OCI-LY1 (cell line): ENCODE results near the gene POLR3F.
"Not testable (repeated sequence)": the region's sequence is repeated elsewhere in the genome, so short reads cannot be mapped to it uniquely, and the experiment has no call there.

Experiments
- H2AFZ ChIP-seq: fragments of 200-600 bp; sonication (generic), shearing (Covaris generic); 2 replicates; pipeline ENCODE4 v1.6.0; 2014; ENCODE audit warnings: antibody characterized with exemption, mild to moderate bottlenecking, low read length
- H3F3A ChIP-seq: fragments of 200-600 bp; sonication (generic), shearing (Covaris generic); 2 replicates; pipeline ENCODE4 v1.6.0; 2014; ENCODE audit warnings: mild to moderate bottlenecking, antibody characterized with exemption, low read length, moderate library complexity; ENCODE audit not compliant: insufficient read depth
- H3K27ac ChIP-seq: fragments of 200-600 bp; sonication (generic); 2 replicates; pipeline ENCODE4 v1.5.1; 2014; ENCODE audit warnings: low read length, mixed run types, mild to moderate bottlenecking, low read depth; ENCODE audit not compliant: poor library complexity, severe bottlenecking
- H3K27me3 ChIP-seq: fragments of 200-600 bp; sonication (generic); 2 replicates; pipeline ENCODE4 v1.6.0; 2014; ENCODE audit warnings: antibody characterized with exemption, mild to moderate bottlenecking, low read length, moderate library complexity; ENCODE audit not compliant: insufficient read depth
- H3K36me3 ChIP-seq: fragments of 200-600 bp; sonication (generic); 2 replicates; pipeline ENCODE4 v1.6.1; 2014; ENCODE audit warnings: mild to moderate bottlenecking, antibody characterized with exemption, low read length, moderate library complexity, mixed read lengths; ENCODE audit not compliant: insufficient read depth
- H3K4me1 ChIP-seq: fragments of 200-600 bp; sonication (generic); 2 replicates; pipeline ENCODE4 v1.5.1; 2014; ENCODE audit warnings: mild to moderate bottlenecking, low read length, moderate library complexity; ENCODE audit not compliant: insufficient read depth, severe bottlenecking
- H3K4me2 ChIP-seq: fragments of 200-600 bp; sonication (generic), shearing (Covaris generic); 2 replicates; pipeline ENCODE4 v1.6.1; 2014; ENCODE audit warnings: low read length
- H3K4me3 ChIP-seq: fragments of 200-600 bp; sonication (generic); 2 replicates; pipeline ENCODE4 v1.5.1; 2014; ENCODE audit warnings: low read length, low read depth, mild to moderate bottlenecking, mixed read lengths; ENCODE audit not compliant: poor library complexity, severe bottlenecking
- H3K79me2 ChIP-seq: fragments of 200-600 bp; shearing (Covaris generic); 2 replicates; pipeline ENCODE4 v1.6.1; 2016; ENCODE audit warnings: mixed run types, low read length, mixed read lengths; ENCODE audit not compliant: insufficient read depth
- H3K9ac ChIP-seq: fragments of 200-600 bp; sonication (generic), shearing (Covaris generic); 2 replicates; pipeline ENCODE4 v1.6.1; 2014; ENCODE audit warnings: mild to moderate bottlenecking, low read length, mixed read lengths
- H3K9me2 ChIP-seq: fragments of 200-600 bp; sonication (generic), shearing (Covaris generic); 2 replicates; pipeline ENCODE4 v1.6.1; 2014; ENCODE audit warnings: low read depth, mild to moderate bottlenecking, low read length, mixed read lengths
- H3K9me3 ChIP-seq: fragments of 200-600 bp; shearing (Covaris generic); 2 replicates; pipeline ENCODE4 v1.6.1; 2014; ENCODE audit warnings: low read length, mixed read lengths
- H4K20me1 ChIP-seq: fragments of 200-600 bp; sonication (generic), shearing (Covaris generic); 2 replicates; pipeline ENCODE4 v1.6.0; 2016; ENCODE audit warnings: mild to moderate bottlenecking, low read length; ENCODE audit not compliant: insufficient read depth
- EZH2 ChIP-seq: fragments of 200-600 bp; sonication (generic), shearing (Covaris generic); IDR thresholded peaks from 2 replicates; pipeline ENCODE4 v1.8.0; 2017; ENCODE audit warnings: borderline replicate concordance, mixed run types, mild to moderate bottlenecking, antibody characterized with exemption, low read length, moderate library complexity, mixed read lengths
- TF ChIP-seq, protein P1 (sequence below): fragments of 200-600 bp; sonication (generic), shearing (Covaris generic); IDR thresholded peaks from 2 replicates; pipeline ENCODE4 v1.5.1; 2017; ENCODE audit warnings: mild to moderate bottlenecking, antibody characterized with exemption, low read length, moderate library complexity, mixed read lengths

The POLR3F gene

GRCh38 chr20:18515973-18516372, 48.8 kb downstream of the POLR3F start:
- Histone ChIP-seq H3K79me2 (no peaks in the 10 kb centered on the region), H2AFZ (no peak overlapping the region), H3K4me3 (no peak overlapping the region), H3K27ac (no peak overlapping the region), H3K9me3 (no peaks in the 10 kb centered on the region), H3K4me1 (no peaks in the 10 kb centered on the region), H3K27me3 (no peaks in the 10 kb centered on the region), H3F3A (no peaks in the 10 kb centered on the region), H4K20me1 (no peaks in the 10 kb centered on the region), H3K9ac (no peak overlapping the region), H3K9me2 (no peaks in the 10 kb centered on the region), H3K36me3 (peaks cover 58% of the 10 kb centered on the region), H3K4me2 (no peak overlapping the region)
- no peak for TF ChIP-seq EZH2
- TF ChIP-seq, protein P1, sequence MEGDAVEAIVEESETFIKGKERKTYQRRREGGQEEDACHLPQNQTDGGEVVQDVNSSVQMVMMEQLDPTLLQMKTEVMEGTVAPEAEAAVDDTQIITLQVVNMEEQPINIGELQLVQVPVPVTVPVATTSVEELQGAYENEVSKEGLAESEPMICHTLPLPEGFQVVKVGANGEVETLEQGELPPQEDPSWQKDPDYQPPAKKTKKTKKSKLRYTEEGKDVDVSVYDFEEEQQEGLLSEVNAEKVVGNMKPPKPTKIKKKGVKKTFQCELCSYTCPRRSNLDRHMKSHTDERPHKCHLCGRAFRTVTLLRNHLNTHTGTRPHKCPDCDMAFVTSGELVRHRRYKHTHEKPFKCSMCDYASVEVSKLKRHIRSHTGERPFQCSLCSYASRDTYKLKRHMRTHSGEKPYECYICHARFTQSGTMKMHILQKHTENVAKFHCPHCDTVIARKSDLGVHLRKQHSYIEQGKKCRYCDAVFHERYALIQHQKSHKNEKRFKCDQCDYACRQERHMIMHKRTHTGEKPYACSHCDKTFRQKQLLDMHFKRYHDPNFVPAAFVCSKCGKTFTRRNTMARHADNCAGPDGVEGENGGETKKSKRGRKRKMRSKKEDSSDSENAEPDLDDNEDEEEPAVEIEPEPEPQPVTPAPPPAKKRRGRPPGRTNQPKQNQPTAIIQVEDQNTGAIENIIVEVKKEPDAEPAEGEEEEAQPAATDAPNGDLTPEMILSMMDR: no peak

GRCh38 chr20:18522066-18522465, 54.9 kb downstream of the POLR3F start:
- not testable (repeated sequence) for H3K4me2 ChIP-seq, H3K79me2 ChIP-seq, H3K9me2 ChIP-seq, H2AFZ ChIP-seq, H3F3A ChIP-seq, H3K9ac ChIP-seq, H3K9me3 ChIP-seq, H3K27me3 ChIP-seq, H4K20me1 ChIP-seq, H3K4me1 ChIP-seq, H3K4me3 ChIP-seq, H3K27ac ChIP-seq
- H3K36me3 ChIP-seq: peaks cover 39% of the 10 kb centered on the region

GRCh38 chr20:18523066-18523465, 55.9 kb downstream of the POLR3F start:
- Histone ChIP-seq H3K4me3 (no peak overlapping the region), H3K4me1 (no peaks in the 10 kb centered on the region), H2AFZ (no peak overlapping the region), H4K20me1 (no peaks in the 10 kb centered on the region), H3K27ac (no peak overlapping the region), H3F3A (no peaks in the 10 kb centered on the region), H3K9me3 (no peaks in the 10 kb centered on the region), H3K36me3 (peaks cover 44% of the 10 kb centered on the region), H3K9me2 (no peaks in the 10 kb centered on the region), H3K79me2 (no peaks in the 10 kb centered on the region), H3K9ac (no peak overlapping the region), H3K27me3 (no peaks in the 10 kb centered on the region), H3K4me2 (no peak overlapping the region)
- TF ChIP-seq EZH2: no peak
- TF ChIP-seq, protein P1: no peak

GRCh38 chr20:18524646-18525045, 57.5 kb downstream of the POLR3F start:
- peaks cover 60% of the 10 kb centered on the region for H3K36me3 ChIP-seq
- H3K27me3 ChIP-seq: no peaks in the 10 kb centered on the region
- H3K79me2 ChIP-seq: no peaks in the 10 kb centered on the region
- TF ChIP-seq, protein P1: no peak
- no peak for TF ChIP-seq EZH2
- H3K4me1 ChIP-seq: no peaks in the 10 kb centered on the region
- H2AFZ ChIP-seq: no peak overlapping the region
- H3K9me2 ChIP-seq: no peaks in the 10 kb centered on the region
- H3K4me2 ChIP-seq: no peak overlapping the region
- H4K20me1 ChIP-seq: no peaks in the 10 kb centered on the region
- no peak overlapping the region for H3K27ac ChIP-seq
- no peak overlapping the region for H3K9ac ChIP-seq
- no peaks in the 10 kb centered on the region for H3F3A ChIP-seq
- H3K9me3 ChIP-seq: no peaks in the 10 kb centered on the region
- H3K4me3 ChIP-seq: no peak overlapping the region

GRCh38 chr20:18526761-18527160, 59.6 kb downstream of the POLR3F start:
- not testable (repeated sequence) for H3K9me2 ChIP-seq, H3K79me2 ChIP-seq, H3K9ac ChIP-seq, H3K27me3 ChIP-seq, H3K4me1 ChIP-seq, H3K4me3 ChIP-seq, H3K9me3 ChIP-seq, H2AFZ ChIP-seq, H3K27ac ChIP-seq, H3F3A ChIP-seq, H4K20me1 ChIP-seq, H3K4me2 ChIP-seq
- peaks cover 78% of the 10 kb centered on the region for H3K36me3 ChIP-seq
